Measurements from ENCODE around the gene ENHO. TPM values are rescaled to one million over a fixed set of nuclear protein-coding genes. Genes with fewer than 3 reads are reported as not detected.

Gene ENHO
- total RNA-seq, 1 donor from 2014 or later = not detected

GRCh38 chr9:34552986-34553385, 30.2 kb upstream of the ENHO start:
- TF ChIP-seq POLR2AphosphoS5 (IDR thresholded peaks at IDR 0.05; ENCODE audit: insufficient read depth in 1 of 2, low read depth in 1 of 2) (no peak), POLR2A (IDR thresholded peaks at IDR 0.05) (no peak)
- TF ChIP-seq, protein P1, sequence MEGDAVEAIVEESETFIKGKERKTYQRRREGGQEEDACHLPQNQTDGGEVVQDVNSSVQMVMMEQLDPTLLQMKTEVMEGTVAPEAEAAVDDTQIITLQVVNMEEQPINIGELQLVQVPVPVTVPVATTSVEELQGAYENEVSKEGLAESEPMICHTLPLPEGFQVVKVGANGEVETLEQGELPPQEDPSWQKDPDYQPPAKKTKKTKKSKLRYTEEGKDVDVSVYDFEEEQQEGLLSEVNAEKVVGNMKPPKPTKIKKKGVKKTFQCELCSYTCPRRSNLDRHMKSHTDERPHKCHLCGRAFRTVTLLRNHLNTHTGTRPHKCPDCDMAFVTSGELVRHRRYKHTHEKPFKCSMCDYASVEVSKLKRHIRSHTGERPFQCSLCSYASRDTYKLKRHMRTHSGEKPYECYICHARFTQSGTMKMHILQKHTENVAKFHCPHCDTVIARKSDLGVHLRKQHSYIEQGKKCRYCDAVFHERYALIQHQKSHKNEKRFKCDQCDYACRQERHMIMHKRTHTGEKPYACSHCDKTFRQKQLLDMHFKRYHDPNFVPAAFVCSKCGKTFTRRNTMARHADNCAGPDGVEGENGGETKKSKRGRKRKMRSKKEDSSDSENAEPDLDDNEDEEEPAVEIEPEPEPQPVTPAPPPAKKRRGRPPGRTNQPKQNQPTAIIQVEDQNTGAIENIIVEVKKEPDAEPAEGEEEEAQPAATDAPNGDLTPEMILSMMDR (IDR thresholded peaks at IDR 0.05) = no peak

DNA sequence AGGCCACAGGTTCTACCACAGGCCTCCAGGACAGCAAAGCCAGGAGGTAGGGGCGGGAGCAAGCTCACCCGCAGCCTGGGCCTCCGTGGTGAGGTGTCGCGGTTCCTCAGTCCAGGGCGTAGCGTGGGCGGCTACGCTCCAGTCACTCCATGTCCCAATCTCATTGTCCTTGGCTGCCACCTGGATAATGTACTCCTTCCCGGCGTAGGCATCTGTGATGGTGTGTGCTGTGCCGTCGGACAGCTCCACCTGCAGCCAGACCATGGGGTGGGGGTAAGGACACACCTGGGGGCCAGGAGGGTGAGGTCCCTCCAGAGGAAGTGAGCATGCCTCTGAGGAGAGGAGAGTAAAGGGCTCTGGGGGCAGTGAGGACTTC, 29.8 kb upstream of the ENHO start:
- no peak for TF ChIP-seq POLR2A (IDR thresholded peaks at IDR 0.05)
- TF ChIP-seq, protein P1 (IDR thresholded peaks at IDR 0.05) = no peak
- no peak for TF ChIP-seq POLR2AphosphoS5 (IDR thresholded peaks at IDR 0.05; ENCODE audit: insufficient read depth in 1 of 2, low read depth in 1 of 2)
- no peaks in the 10 kb centered on the region for H3K27me3 ChIP-seq
- peaks cover 12% of the 10 kb centered on the region for H3K4me1 ChIP-seq
- H3K9me3 ChIP-seq = no peaks in the 10 kb centered on the region
- no peak overlapping the region for H3K4me3 ChIP-seq
- intact Hi-C loops (cut with DNase I) = no loop called here
- H3K36me3 ChIP-seq = no peaks in the 10 kb centered on the region
- H3K27ac ChIP-seq = no peak overlapping the region
- DNase-seq (ENCODE audit: extremely low spot score in 2 of 2) = no peak

More at GRCh38 chr9:34552986-34553385, 30.2 kb upstream of the ENHO start:
- Histone ChIP-seq H3K36me3 (no peaks in the 10 kb centered on the region), H3K9me3 (no peaks in the 10 kb centered on the region), H3K4me3 (no peak overlapping the region), H3K27ac (no peak overlapping the region), H3K4me1 (peaks cover 12% of the 10 kb centered on the region), H3K27me3 (no peaks in the 10 kb centered on the region)
- DNase-seq (ENCODE audit: extremely low spot score in 2 of 2) = no peak
- intact Hi-C loops (cut with DNase I) = no loop called here

GRCh38 chr9:34551751-34552605, 29.2 kb upstream of the ENHO start:
- H3K4me3 ChIP-seq = no peak overlapping the region
- TF ChIP-seq, protein P1 (IDR thresholded peaks at IDR 0.05) = no peak
- TF ChIP-seq POLR2A (IDR thresholded peaks at IDR 0.05) (no peak), POLR2AphosphoS5 (IDR thresholded peaks at IDR 0.05; ENCODE audit: insufficient read depth in 1 of 2, low read depth in 1 of 2) (no peak)
- intact Hi-C loops (cut with DNase I) = no loop called here
- H3K36me3 ChIP-seq = no peaks in the 10 kb centered on the region
- H3K9me3 ChIP-seq = no peaks in the 10 kb centered on the region
- DNase-seq (ENCODE audit: extremely low spot score in 2 of 2) = no peak
- H3K27me3 ChIP-seq = no peaks in the 10 kb centered on the region
- no peak overlapping the region for H3K27ac ChIP-seq
- peaks cover 12% of the 10 kb centered on the region for H3K4me1 ChIP-seq

- TF ChIP-seq POLR2AphosphoS5 (IDR thresholded peaks at IDR 0.05; ENCODE audit: insufficient read depth in 1 of 2, low read depth in 1 of 2) = no peak
- TF ChIP-seq, protein P1 (IDR thresholded peaks at IDR 0.05) = no peak
- H3K4me3 ChIP-seq = no peak overlapping the region
- no peaks in the 10 kb centered on the region for H3K27me3 ChIP-seq
- DNase-seq (ENCODE audit: extremely low spot score in 2 of 2) = no peak
- H3K36me3 ChIP-seq = no peaks in the 10 kb centered on the region
- intact Hi-C loops (cut with DNase I) = no loop called here
- H3K9me3 ChIP-seq = no peaks in the 10 kb centered on the region
- no peak overlapping the region for H3K27ac ChIP-seq
- H3K4me1 ChIP-seq = peaks cover 12% of the 10 kb centered on the region
Observed at GRCh38 chr9:34550681-34551270, 28.0 kb upstream of the ENHO start.

Measured in vagina (tissue), 2 donors.